Mesothelial cell of epicardium (in vitro differentiated cells): ENCODE data around the gene SIL1. TPM values are rescaled to one million over a fixed set of nuclear protein-coding genes. Genes with fewer than 3 reads are reported as not detected.

Experiments used
- DNase-seq, 2 experiments: peaks; one replicate each; pipeline ENCODE4 v3.0.0; 2021; ENCODE audit warnings: low spot score in 2 of 2; ENCODE audit not compliant: unreplicated experiment in 2 of 2
- H3K27ac Mint-ChIP-seq: 2 replicates; pipeline ENCODE4 v1.8.0; 2021; ENCODE audit warnings: mixed read lengths
- H3K27me3 Mint-ChIP-seq: 2 replicates; pipeline ENCODE4 v1.8.0; 2021; ENCODE audit warnings: low read depth, mixed read lengths
- H3K36me3 Mint-ChIP-seq: 2 replicates; pipeline ENCODE4 v1.8.0; 2021; ENCODE audit warnings: mixed read lengths
- H3K4me1 Mint-ChIP-seq: 2 replicates; pipeline ENCODE4 v1.8.0; 2021; ENCODE audit warnings: mixed read lengths
- H3K4me3 Mint-ChIP-seq: 2 replicates; pipeline ENCODE4 v1.8.0; 2021; ENCODE audit warnings: mild to moderate bottlenecking, moderate library complexity, mixed read lengths
- H3K9me3 Mint-ChIP-seq: 2 replicates; pipeline ENCODE4 v1.8.0; 2021; ENCODE audit warnings: mixed read lengths
- CTCF ChIP-seq: fragments of 200-600 bp; sonication (generic); IDR thresholded peaks from one replicate; pipeline ENCODE4 v1.5.0; 2021; ENCODE audit warnings: antibody characterized with exemption; ENCODE audit not compliant: unreplicated experiment
- total RNA-seq: library from RNA; stranded (reverse); gene quantifications from 3 replicates; pipeline ENCODE4 v1.2.1, GENCODE V29; 2021

Gene SIL1
- total RNA-seq, 1 donor from 2014 or later: 46.2 TPM

DNA sequence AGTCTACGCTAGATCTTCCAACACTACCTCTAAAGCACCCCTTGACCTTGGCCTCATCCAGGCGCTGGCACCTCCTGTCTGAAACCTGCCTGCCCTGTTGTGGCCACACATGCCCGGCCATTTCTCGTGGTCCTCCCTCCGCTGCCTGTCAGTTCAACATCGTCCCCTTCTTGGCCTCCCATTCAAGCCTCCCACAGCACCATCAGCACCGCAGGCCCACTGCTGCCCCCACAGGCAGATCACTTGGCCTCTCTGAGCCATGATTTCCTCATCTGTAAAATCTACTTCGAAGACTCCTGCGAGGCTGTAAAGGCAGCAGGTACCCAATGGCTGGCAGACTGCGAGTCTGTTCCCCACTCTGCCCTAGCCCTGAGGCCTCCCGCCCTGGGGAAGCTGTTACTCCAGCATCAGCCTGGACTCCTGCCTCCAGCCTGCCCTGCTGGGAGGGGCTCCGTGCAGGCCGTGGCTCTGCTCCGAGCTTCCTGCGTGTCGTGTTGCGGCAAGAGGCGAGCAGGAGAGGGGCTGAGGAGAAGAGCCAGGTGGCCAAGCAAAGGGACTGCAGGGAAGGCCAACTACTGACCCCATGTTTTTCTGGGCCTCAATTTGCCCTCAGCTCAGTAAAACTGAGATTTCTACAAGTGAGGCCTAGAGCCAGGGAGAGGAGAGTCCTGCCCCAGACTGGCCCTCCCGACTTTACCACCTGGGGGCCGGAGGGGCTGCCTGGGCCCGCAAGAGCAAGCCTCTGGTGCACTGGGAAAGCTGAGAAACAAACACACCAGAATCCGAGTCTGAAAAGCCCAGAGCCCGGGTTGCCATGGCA is 252.5 kb downstream of the SIL1 start:
- H3K9me3 Mint-ChIP-seq: peaks cover 6% of the 10 kb centered on the region
- no peaks in the 10 kb centered on the region for H3K27me3 Mint-ChIP-seq
- no peak for TF ChIP-seq CTCF
- H3K4me3 Mint-ChIP-seq: no peak overlapping the region
- H3K4me1 Mint-ChIP-seq: peaks cover 17% of the 10 kb centered on the region
- H3K27ac Mint-ChIP-seq: peak overlapping the region; percentile 15
- DNase-seq: no peak
- H3K36me3 Mint-ChIP-seq: peaks cover 18% of the 10 kb centered on the region

DNA sequence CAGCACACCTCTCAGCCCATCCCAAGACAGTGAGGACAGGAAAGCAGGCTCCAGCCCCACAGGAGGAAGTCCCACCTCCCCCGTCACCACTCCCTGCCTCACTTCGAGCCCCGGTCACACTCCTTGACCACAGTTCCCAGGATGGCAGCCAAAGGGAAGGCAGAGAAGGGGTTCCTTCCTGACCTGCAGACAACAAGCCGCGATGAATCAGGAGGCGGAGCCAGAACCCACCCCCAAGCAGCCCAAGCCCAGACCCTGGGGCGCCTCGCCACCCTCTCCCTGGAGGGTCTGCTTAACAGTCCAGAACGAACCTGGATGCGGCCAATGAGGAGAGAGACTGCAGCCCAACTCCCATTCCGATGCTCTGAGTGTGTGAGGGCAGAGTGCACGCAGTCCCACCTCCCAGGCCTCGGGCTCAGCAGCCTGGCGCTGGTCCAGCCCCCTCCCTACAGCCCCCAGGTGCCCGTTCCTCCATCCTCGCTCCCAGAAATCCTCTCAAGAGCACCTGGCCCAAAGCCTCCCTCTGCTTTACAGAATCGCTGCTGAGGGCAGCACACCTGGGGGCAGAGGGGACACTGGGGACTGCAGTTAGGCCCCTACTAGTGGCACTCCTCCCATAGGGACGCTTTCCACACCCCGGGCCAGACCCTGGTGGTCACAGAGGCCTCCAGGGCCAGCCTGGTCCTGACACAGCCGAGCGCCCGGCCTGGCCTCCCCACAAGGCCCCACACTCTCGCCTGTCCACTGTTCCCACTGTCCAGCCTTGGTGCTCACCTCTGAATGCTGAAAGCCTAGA is 253.4 kb downstream of the SIL1 start:
- peaks cover 18% of the 10 kb centered on the region for H3K36me3 Mint-ChIP-seq
- no peak overlapping the region for H3K4me3 Mint-ChIP-seq
- H3K9me3 Mint-ChIP-seq: peaks cover 7% of the 10 kb centered on the region
- no peak for DNase-seq
- no peak for TF ChIP-seq CTCF
- peaks cover 12% of the 10 kb centered on the region for H3K4me1 Mint-ChIP-seq
- H3K27ac Mint-ChIP-seq: peak overlapping the region; percentile 15
- H3K27me3 Mint-ChIP-seq: no peaks in the 10 kb centered on the region

- DNase-seq: no peak
- no peaks in the 10 kb centered on the region for H3K27me3 Mint-ChIP-seq
- no peak for TF ChIP-seq CTCF
- peaks cover 9% of the 10 kb centered on the region for H3K4me1 Mint-ChIP-seq
- H3K4me3 Mint-ChIP-seq: no peak overlapping the region
- H3K36me3 Mint-ChIP-seq: peaks cover 18% of the 10 kb centered on the region
- peaks cover 7% of the 10 kb centered on the region for H3K9me3 Mint-ChIP-seq
- peak overlapping the region; percentile 36 for H3K27ac Mint-ChIP-seq
Observed at GRCh38 chr5:138943599-138944173, 254.5 kb downstream of the SIL1 start.

GRCh38 chr5:138942861-138943260 is 255.3 kb downstream of the SIL1 start:
- peaks cover 7% of the 10 kb centered on the region for H3K4me1 Mint-ChIP-seq
- H3K4me3 Mint-ChIP-seq: no peak overlapping the region
- DNase-seq: no peak
- H3K36me3 Mint-ChIP-seq: peaks cover 18% of the 10 kb centered on the region
- no peaks in the 10 kb centered on the region for H3K27me3 Mint-ChIP-seq
- peaks cover 7% of the 10 kb centered on the region for H3K9me3 Mint-ChIP-seq
- H3K27ac Mint-ChIP-seq: no peak overlapping the region
- TF ChIP-seq CTCF: no peak

- Mint-ChIP-seq H3K9me3 (peaks cover 7% of the 10 kb centered on the region), H3K4me3 (no peak overlapping the region), H3K4me1 (peaks cover 7% of the 10 kb centered on the region), H3K27ac (no peak overlapping the region), H3K27me3 (no peaks in the 10 kb centered on the region), H3K36me3 (peaks cover 18% of the 10 kb centered on the region)
- no peak for DNase-seq
- TF ChIP-seq CTCF: no peak
Observed at GRCh38 chr5:138942066-138942465, 256.1 kb downstream of the SIL1 start.
